H1 (cell line): ENCODE measurements around the gene YPEL2. TPM values are rescaled to one million over a fixed set of nuclear protein-coding genes. Genes with fewer than 3 reads are reported as not detected.

Source experiments
- CTCF ChIA-PET: fragments of 300-600 bp; sonication (Branson Sonifier 250); formaldehyde crosslinking; loops from one replicate; lab custom pipeline; 2021; ENCODE audit not compliant: partially characterized antibody; lab: Charles Lee
- POLR2A ChIA-PET: fragments of 300-600 bp; sonication (Branson Sonifier 250); formaldehyde crosslinking; loops from one replicate; lab custom pipeline; 2021; ENCODE audit warnings: inconsistent platforms; ENCODE audit not compliant: partially characterized antibody; lab: Charles Lee
- DNase-seq, 2 experiments: peaks; one replicate each; pipeline versions ENCODE4 v3.0.0 to v3.0.0-alpha.2; 2010 to 2022; ENCODE audit warnings: low spot score in 2 of 2, low read depth in 1 of 2, mixed read lengths in 1 of 2
- FAIRE-seq: peaks from 2 replicates; lab custom pipeline; 2011; peaks lifted over from hg19 to GRCh38; lab: Jason Lieb, UNC
- H2AFZ ChIP-seq: 2 replicates; pipeline ENCODE4 v1.8.1; 2012; ENCODE audit warnings: low read length, inconsistent platforms
- H2AK5ac ChIP-seq: 2 replicates; pipeline ENCODE4 v1.6.1; 2013; ENCODE audit warnings: low read depth, low read length
- H2BK120ac ChIP-seq: replicated peaks from 2 replicates; pipeline ENCODE3; 2013; ENCODE audit warnings: low read depth, low read length, inconsistent platforms
- H2BK12ac ChIP-seq: 2 replicates; pipeline ENCODE4 v1.6.1; 2013; ENCODE audit warnings: low read depth, low read length
- H2BK15ac ChIP-seq: 2 replicates; pipeline ENCODE4 v1.6.1; 2013; ENCODE audit warnings: low read length
- H2BK20ac ChIP-seq: 2 replicates; pipeline ENCODE4 v1.6.1; 2013; ENCODE audit warnings: low read length
- H2BK5ac ChIP-seq: 2 replicates; pipeline ENCODE4 v1.6.1; 2013; ENCODE audit warnings: low read depth, low read length
- H3K14ac ChIP-seq: 2 replicates; pipeline ENCODE4 v1.6.1; 2013; ENCODE audit warnings: inconsistent platforms; ENCODE audit not compliant: insufficient read length
- H3K18ac ChIP-seq: 2 replicates; pipeline ENCODE4 v1.6.1; 2013; ENCODE audit warnings: low read length; ENCODE audit errors: extremely low read depth
- H3K23ac ChIP-seq: 2 replicates; pipeline ENCODE4 v1.6.1; 2013; ENCODE audit warnings: inconsistent platforms; ENCODE audit not compliant: insufficient read length
- H3K23me2 ChIP-seq: 2 replicates; pipeline ENCODE4 v1.6.1; 2013; ENCODE audit warnings: low read depth, low read length
- H3K27ac ChIP-seq: 2 replicates; pipeline ENCODE4 v1.6.1; 2011; ENCODE audit warnings: low read depth, low read length, inconsistent platforms
- H3K27me3 ChIP-seq, 4 experiments: replicated peaks in 1 of 4; 1 replicate in 1 of 4; 2 replicates in 3 of 4; pipeline versions ENCODE4 v1.6.1 to v1.8.1; 2011 to 2013; ENCODE audit warnings: low read length in 3 of 4, mild to moderate bottlenecking in 3 of 4, inconsistent platforms in 2 of 4, mixed read lengths in 2 of 4, moderate library complexity in 1 of 4; ENCODE audit not compliant: control insufficient read depth in 3 of 4, insufficient read depth in 3 of 4; ENCODE audit errors: extremely low read depth in 1 of 4
- H3K36me3 ChIP-seq, 4 experiments: 2 replicates each; pipeline versions ENCODE4 v1.6.1 to v1.8.1; 2011 to 2013; ENCODE audit warnings: mild to moderate bottlenecking in 4 of 4, low read length in 3 of 4, moderate library complexity in 2 of 4, control low read depth in 1 of 4, inconsistent platforms in 1 of 4; ENCODE audit not compliant: insufficient read depth in 4 of 4, control insufficient read depth in 2 of 4
- H3K4ac ChIP-seq: replicated peaks from 2 replicates; pipeline ENCODE3; 2013; ENCODE audit warnings: low read length, low read depth, mixed read lengths, inconsistent platforms; ENCODE audit not compliant: insufficient read length
- H3K4me1 ChIP-seq, 4 experiments: replicated peaks in 1 of 4; 1 replicate in 1 of 4; 2 replicates in 3 of 4; pipeline versions ENCODE4 v1.6.1 to v1.8.1; 2011 to 2013; ENCODE audit warnings: low read length in 3 of 4, inconsistent platforms in 2 of 4, mixed read lengths in 1 of 4; ENCODE audit not compliant: insufficient read depth in 4 of 4, control insufficient read depth in 3 of 4
- H3K4me2 ChIP-seq, 2 experiments: 2 replicates each; pipeline versions ENCODE4 v1.6.1 to v1.8.1; 2011 to 2013; ENCODE audit warnings: low read depth in 2 of 2, low read length in 2 of 2, control low read depth in 1 of 2, inconsistent platforms in 1 of 2, mild to moderate bottlenecking in 1 of 2; ENCODE audit not compliant: insufficient read depth in 1 of 2
- H3K4me3 ChIP-seq, 4 experiments: fragments of 200-600, 300-600 bp in 1 of 4; sonication (generic), shearing (Covaris generic), sonication (Bioruptor Twin) in 1 of 4; 2 replicates each; pipeline versions ENCODE4 v1.5.1 to v1.8.1; 2011 to 2016; ENCODE audit warnings: low read length in 4 of 4, low read depth in 3 of 4, control low read depth in 2 of 4, inconsistent platforms in 2 of 4, mild to moderate bottlenecking in 2 of 4, mixed read lengths in 1 of 4, moderate library complexity in 1 of 4; ENCODE audit not compliant: insufficient read depth in 2 of 4; ENCODE audit errors: extremely low read depth in 1 of 4
- H3K56ac ChIP-seq: replicated peaks from 2 replicates; pipeline ENCODE3; 2013; ENCODE audit warnings: low read depth, mild to moderate bottlenecking, mixed read lengths, low read length, inconsistent platforms; ENCODE audit not compliant: insufficient read length
- H3K79me1 ChIP-seq: 2 replicates; pipeline ENCODE4 v1.6.1; 2013; ENCODE audit warnings: low read depth, low read length, control low read depth
- H3K79me2 ChIP-seq, 2 experiments: 2 replicates each; pipeline versions ENCODE4 v1.6.1 to v1.8.1; 2012 to 2013; ENCODE audit warnings: low read length in 2 of 2, mild to moderate bottlenecking in 2 of 2, inconsistent platforms in 1 of 2; ENCODE audit not compliant: insufficient read depth in 2 of 2, control insufficient read depth in 1 of 2
- H3K9ac ChIP-seq, 4 experiments: replicated peaks in 1 of 4; 1 replicate in 1 of 4; 2 replicates in 3 of 4; pipeline versions ENCODE4 v1.6.1 to v1.8.1; 2011 to 2013; ENCODE audit warnings: low read depth in 3 of 4, low read length in 3 of 4, control low read depth in 2 of 4, mild to moderate bottlenecking in 2 of 4, moderate library complexity in 2 of 4, inconsistent platforms in 1 of 4; ENCODE audit errors: extremely low read depth in 1 of 4
- H3K9me3 ChIP-seq, 2 experiments: 2 replicates each; pipeline versions ENCODE4 v1.6.1 to v1.8.1; 2012 to 2013; ENCODE audit warnings: mild to moderate bottlenecking in 2 of 2, moderate library complexity in 2 of 2, control low read depth in 1 of 2, inconsistent platforms in 1 of 2, low read depth in 1 of 2, low read length in 1 of 2, mixed read lengths in 1 of 2; ENCODE audit not compliant: insufficient read depth in 2 of 2
- H4K20me1 ChIP-seq, 2 experiments: replicated peaks in 1 of 2; 2 replicates each; pipeline versions ENCODE3 to v1.8.1; 2011 to 2013; ENCODE audit warnings: inconsistent platforms in 2 of 2, low read length in 2 of 2, mild to moderate bottlenecking in 1 of 2; ENCODE audit not compliant: insufficient read depth in 2 of 2, control insufficient read depth in 1 of 2
- H4K5ac ChIP-seq: 2 replicates; pipeline ENCODE4 v1.6.1; 2013; ENCODE audit warnings: low read length, low read depth, mixed read lengths, inconsistent platforms; ENCODE audit not compliant: insufficient read length
- H4K8ac ChIP-seq: 2 replicates; pipeline ENCODE4 v1.8.0; 2013; ENCODE audit warnings: mild to moderate bottlenecking, moderate library complexity, low read length, inconsistent platforms; ENCODE audit not compliant: insufficient read depth; ENCODE audit errors: extremely low read depth
- H4K91ac ChIP-seq: replicated peaks from 2 replicates; pipeline ENCODE3; 2013; ENCODE audit warnings: low read length, mixed read lengths, inconsistent platforms; ENCODE audit not compliant: insufficient read length
- SUZ12 ChIP-seq: fragments of 200-600 bp; sonication (generic); IDR thresholded peaks from 2 replicates; pipeline ENCODE4 v1.6.1; 2012; ENCODE audit warnings: mild to moderate bottlenecking, inconsistent platforms, low read length, moderate library complexity, mixed read lengths
- WGBS, 2 experiments: shearing (Covaris generic) in 1 of 2; methylation state at CpG; one replicate each; pipeline versions ENCODE4 v1.1.6 to v1.1.7; 2013 to 2015; ENCODE audit warnings: low lambda C conversion rate in 2 of 2, mixed read lengths in 2 of 2, inconsistent platforms in 1 of 2, low coverage in 1 of 2, missing lambda C conversion rate in 1 of 2; ENCODE audit not compliant: insufficient replicate concordance in 2 of 2, insufficient coverage in 1 of 2, insufficient read length in 1 of 2; ENCODE audit errors: extremely low coverage in 1 of 2, missing lambda C conversion rate in 1 of 2; 5-methylcytosine and 5-hydroxymethylcytosine counted together
- polyA plus RNA-seq, 7 experiments: library from polyadenylated mRNA; depleted of rRNA in 3 of 7; stranded (reverse) in 5 of 7; unstranded in 2 of 7; fragments of >200 nt in 5 of 7; fragments of 200-250 nt in 2 of 7; gene quantifications; 1 replicate in 5 of 7; 2 replicates in 1 of 7; 4 replicates in 1 of 7; pipeline versions ENCODE4 v1.2.1 to v1.2.3, GENCODE V29; 2011 to 2013; ENCODE audit warnings: missing spikeins in 2 of 7, mixed read lengths in 2 of 7
- total RNA-seq: library from RNA; stranded (reverse); fragmentation: NEBNext Ultra II Directional; extraction: Animal tissue kit (Norgen Biotek cat#: 25700); gene quantifications from 2 replicates; pipeline ENCODE4 v1.2.1, GENCODE V29; 2021

The YPEL2 gene
- total and polyA plus RNA-seq, 2 of the 8 experiments (the other 6 are each of a cell fraction or from before 2014, with no cell fraction given) = 1.6 to 3.5 TPM

- no peak overlapping the region for H3K23ac ChIP-seq
- POLR2A ChIA-PET = no interaction called here
- H3K79me1 ChIP-seq = no peaks in the 10 kb centered on the region; the same call in 1 of the 2 replicates
- H4K5ac ChIP-seq = no peak overlapping the region
- no peak overlapping the region for H3K18ac ChIP-seq
- no peak overlapping the region for H3K56ac ChIP-seq
- H3K79me2 ChIP-seq = no peaks in the 10 kb centered on the region
- H2BK120ac ChIP-seq = no peak overlapping the region
- H3K36me3 ChIP-seq = no peaks in the 10 kb centered on the region
- FAIRE-seq = no peak
- no peak overlapping the region for H3K27ac ChIP-seq
- peaks cover 0 to 7% (median under 1%) of the 10 kb centered on the region in 4 experiments; a peak in 2 of 7 replicates for H3K4me1 ChIP-seq
- TF ChIP-seq SUZ12 = no peak
- H3K9ac ChIP-seq = no peak overlapping the region
- no peak overlapping the region for H4K8ac ChIP-seq
- no peaks in the 10 kb centered on the region for H4K20me1 ChIP-seq
- H2AFZ ChIP-seq = no peak overlapping the region
- H2BK5ac ChIP-seq = no peak overlapping the region
- H3K4me2 ChIP-seq = no peak overlapping the region
- H3K4me3 ChIP-seq = no peak overlapping the region
- no peak overlapping the region for H2BK20ac ChIP-seq
- CTCF ChIA-PET = interaction anchor here (0.8 to 1.0 kb wide), 4 partner anchors 8 to 33 kb away, joined by 3 to 4 read pairs (median 4); no protein-coding TSS in a partner anchor
- no peaks in the 10 kb centered on the region for H3K27me3 ChIP-seq
- H2AK5ac ChIP-seq = no peak overlapping the region
- H2BK12ac ChIP-seq = no peak overlapping the region
- H3K4ac ChIP-seq = no peak overlapping the region
- H4K91ac ChIP-seq = no peak overlapping the region
- H3K14ac ChIP-seq = no peak overlapping the region
- 89% methylated on average over 7 of the region's 7 CpGs; no CpG with 5 or more reads in 1 of the 2 experiments for WGBS, 2 experiments
- no peaks in the 10 kb centered on the region for H3K23me2 ChIP-seq
- no peaks in the 10 kb centered on the region for H3K9me3 ChIP-seq
- DNase-seq = no peak
- H2BK15ac ChIP-seq = no peak overlapping the region
These were observed 14.0 kb downstream of the YPEL2 start for GRCh38 chr17:59345476-59345875.
